ENCODE results near the gene LEF1.

DNA sequence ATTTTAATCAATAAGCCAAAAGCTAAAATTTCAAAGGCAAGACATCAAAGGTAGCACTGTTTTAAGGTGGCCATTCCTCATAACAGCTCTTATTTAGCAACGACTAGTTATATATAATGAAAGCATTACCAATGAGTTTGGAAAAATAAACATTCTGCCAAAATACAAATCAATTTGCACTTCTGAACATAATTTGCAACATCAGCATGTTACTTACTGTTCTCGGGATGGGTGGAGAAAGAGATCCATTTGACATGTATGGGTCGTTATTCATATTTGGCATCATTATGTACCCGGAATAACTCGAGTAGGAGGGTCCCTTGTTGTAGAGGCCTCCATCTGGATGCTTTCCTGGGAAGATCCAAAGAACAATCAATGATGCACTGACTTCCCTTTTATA is 5.4 kb downstream of the LEF1 start:
- no peak for TF ChIP-seq POLR2A (IDR thresholded peaks at IDR 0.05)
- TF ChIP-seq, protein P1, sequence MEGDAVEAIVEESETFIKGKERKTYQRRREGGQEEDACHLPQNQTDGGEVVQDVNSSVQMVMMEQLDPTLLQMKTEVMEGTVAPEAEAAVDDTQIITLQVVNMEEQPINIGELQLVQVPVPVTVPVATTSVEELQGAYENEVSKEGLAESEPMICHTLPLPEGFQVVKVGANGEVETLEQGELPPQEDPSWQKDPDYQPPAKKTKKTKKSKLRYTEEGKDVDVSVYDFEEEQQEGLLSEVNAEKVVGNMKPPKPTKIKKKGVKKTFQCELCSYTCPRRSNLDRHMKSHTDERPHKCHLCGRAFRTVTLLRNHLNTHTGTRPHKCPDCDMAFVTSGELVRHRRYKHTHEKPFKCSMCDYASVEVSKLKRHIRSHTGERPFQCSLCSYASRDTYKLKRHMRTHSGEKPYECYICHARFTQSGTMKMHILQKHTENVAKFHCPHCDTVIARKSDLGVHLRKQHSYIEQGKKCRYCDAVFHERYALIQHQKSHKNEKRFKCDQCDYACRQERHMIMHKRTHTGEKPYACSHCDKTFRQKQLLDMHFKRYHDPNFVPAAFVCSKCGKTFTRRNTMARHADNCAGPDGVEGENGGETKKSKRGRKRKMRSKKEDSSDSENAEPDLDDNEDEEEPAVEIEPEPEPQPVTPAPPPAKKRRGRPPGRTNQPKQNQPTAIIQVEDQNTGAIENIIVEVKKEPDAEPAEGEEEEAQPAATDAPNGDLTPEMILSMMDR (IDR thresholded peaks at IDR 0.05), result no peak

Data from heart left ventricle (tissue), 13 donors.